C1 segment of cervical spinal cord (tissue), 14 donors: ENCODE measurements around the gene WBP2NL.
"Not testable (repeated sequence)": the region's sequence is repeated elsewhere in the genome, so short reads cannot be mapped to it uniquely, and the experiment has no call there.

Experiments used
- DNase-seq, 14 donors: peaks; one replicate each; lab custom pipeline; 2025; lab: John Stamatoyannopoulos, UW

WBP2NL gene

GRCh38 chr22:42071508-42071907, 72.9 kb downstream of the WBP2NL start:
- not testable (repeated sequence) for DNase-seq

GRCh38 chr22:42072606-42073330, 74.2 kb downstream of the WBP2NL start:
- DNase-seq = peak in 1 of 14 donors; percentile 13

GRCh38 chr22:42073621-42074041, 75.0 kb downstream of the WBP2NL start:
- DNase-seq = no peak

GRCh38 chr22:42074132-42074811, 75.7 kb downstream of the WBP2NL start, which contains the start of gene PHETA2:
Gene PHETA2, plus strand, starts transcription at chr22:42074248. Its CDS starts 3,046 bp downstream, at chr22:42077294.
- peak in 1 of 14 donors; percentile 16 for DNase-seq

DNA sequence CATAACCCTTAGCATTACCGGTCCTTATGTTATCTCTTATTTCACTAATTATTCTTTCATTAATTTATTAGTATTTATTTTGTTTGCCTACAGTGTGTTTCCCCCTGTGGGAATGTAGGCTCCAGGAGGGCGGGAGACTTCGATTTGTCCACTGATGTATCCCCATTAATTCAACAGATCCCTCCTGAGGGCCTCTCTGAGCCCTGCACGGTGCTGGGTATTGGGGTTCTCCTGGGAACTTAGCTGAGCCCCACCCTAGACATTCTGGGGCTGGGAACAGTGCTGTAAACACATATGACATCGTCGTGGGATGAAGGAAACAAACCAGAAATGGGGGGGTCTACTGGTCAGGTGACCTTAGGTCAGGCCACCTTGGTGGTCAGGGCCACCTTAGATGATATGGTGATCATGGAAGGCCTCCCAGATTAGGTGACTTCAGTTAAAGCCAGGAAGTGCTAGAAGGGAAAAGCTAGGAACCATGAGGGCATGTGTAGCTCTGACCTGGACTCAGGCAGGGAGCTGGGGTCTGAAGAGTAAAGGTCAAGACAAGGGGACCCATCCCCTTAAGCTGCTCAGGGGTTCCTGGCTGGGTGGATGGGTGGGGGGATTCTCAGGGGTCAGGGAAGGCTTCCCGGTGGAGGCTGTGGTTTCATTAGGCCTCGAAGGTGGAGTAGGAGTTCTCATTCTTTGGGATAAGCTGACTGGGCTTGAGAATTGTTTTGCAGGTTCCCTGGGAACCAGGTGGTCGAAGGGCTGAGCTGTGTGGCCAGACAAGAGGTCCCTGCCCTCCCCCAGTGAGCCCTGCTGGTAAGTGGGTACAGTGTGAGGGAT, 76.5 kb downstream of the WBP2NL start:
- DNase-seq = no peak

DNA sequence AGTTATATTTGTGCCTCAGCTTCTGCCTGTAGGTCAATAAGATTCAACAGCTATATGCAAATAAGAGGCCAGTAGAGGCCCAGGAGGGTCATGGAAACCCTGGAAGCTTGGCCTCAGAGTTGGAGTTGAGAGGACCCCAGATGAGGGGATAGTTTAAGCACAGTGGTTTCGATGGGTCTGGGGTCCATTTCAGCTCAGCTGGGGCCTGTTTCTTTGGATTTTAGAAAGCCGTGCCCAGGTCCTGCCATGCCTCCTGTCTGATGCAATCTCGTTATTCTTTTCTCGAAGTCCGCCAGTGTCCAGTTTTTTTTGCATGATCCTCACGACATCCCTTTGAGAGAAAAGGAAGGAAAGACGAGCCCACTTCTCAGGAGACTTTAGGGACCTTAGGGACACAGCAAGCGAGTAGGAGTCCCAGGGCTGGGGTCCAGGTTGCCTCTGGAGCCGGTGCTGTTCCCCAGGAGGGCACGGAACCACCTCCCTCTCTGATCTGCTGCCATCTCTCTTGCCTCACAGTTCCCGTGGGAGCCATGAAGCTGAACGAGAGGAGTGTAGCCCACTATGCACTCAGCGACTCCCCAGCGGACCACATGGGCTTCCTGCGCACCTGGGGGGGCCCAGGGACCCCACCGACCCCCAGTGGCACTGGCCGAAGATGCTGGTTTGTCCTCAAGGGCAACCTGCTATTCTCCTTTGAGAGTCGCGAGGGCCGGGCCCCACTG, 78.3 kb downstream of the WBP2NL start:
- DNase-seq = no peak

DNA sequence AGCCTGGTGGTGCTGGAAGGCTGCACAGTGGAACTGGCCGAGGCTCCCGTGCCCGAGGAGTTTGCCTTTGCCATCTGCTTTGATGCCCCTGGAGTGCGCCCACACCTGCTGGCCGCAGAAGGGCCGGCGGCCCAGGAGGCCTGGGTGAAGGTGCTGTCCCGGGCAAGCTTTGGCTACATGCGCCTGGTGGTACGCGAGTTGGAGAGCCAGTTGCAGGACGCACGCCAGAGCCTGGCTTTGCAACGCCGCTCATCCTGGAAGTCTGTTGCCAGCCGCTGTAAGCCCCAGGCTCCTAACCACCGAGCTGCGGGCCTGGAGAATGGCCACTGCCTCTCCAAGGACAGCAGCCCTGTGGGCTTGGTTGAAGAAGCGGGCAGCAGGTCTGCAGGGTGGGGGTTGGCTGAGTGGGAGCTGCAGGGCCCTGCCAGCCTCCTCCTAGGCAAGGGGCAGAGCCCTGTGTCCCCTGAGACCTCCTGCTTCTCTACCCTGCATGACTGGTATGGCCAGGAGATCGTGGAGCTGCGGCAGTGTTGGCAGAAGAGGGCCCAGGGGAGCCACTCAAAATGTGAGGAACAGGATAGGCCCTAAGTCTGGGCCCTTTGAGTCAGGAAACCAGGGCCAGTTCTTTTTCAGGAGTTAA, 79.0 kb downstream of the WBP2NL start:
- peak in 1 of 14 donors; percentile 38 for DNase-seq
